ENCODE results near the gene MYO18A. TPM values are rescaled to one million over a fixed set of nuclear protein-coding genes. Genes with fewer than 3 reads are reported as not detected.

Gene MYO18A
- total and polyA plus RNA-seq, 2 donors from 2014 or later = 25.6 to 60.7 TPM

GRCh38 chr17:29168079-29168758 is 12.0 kb downstream of the MYO18A start:
- peak in 1 of 5 donors; percentile 46 for DNase-seq
- intact Hi-C loops (cut with DNase I) = no loop called here
- FAIRE-seq = no peak
- peaks cover 0 to 10% (median 3%) of the 10 kb centered on the region in 3 donors for H3K36me3 ChIP-seq (ENCODE audit: control insufficient read depth in 2 of 3, insufficient read depth in 3 of 3, low read length in 3 of 3)
- H3K27me3 ChIP-seq (ENCODE audit: control insufficient read depth, insufficient read depth, low read length) = no peaks in the 10 kb centered on the region
- H3K4me1 ChIP-seq (ENCODE audit: control insufficient read depth in 2 of 3, insufficient read depth in 2 of 3, low read depth in 1 of 3, low read length in 3 of 3) = peaks cover 0 to 14% (median 10%) of the 10 kb centered on the region in 3 donors
- H3K27ac ChIP-seq (ENCODE audit: low read depth in 2 of 2, low read length in 2 of 2) = no peak overlapping the region
- H3K9ac ChIP-seq (ENCODE audit: low read length in 3 of 3) = peak overlapping the region in 1 of 3 donors; percentile 53
- H3K9me3 ChIP-seq (ENCODE audit: control insufficient read depth in 2 of 3, insufficient read depth in 1 of 3, low read length in 3 of 3) = no peaks in the 10 kb centered on the region
- no peak for TF ChIP-seq CTCF (IDR thresholded peaks at IDR 0.05; ENCODE audit: borderline replicate concordance, extremely low read depth, insufficient read depth)
- H3K4me3 ChIP-seq (ENCODE audit: low read length in 3 of 3) = no peak overlapping the region

- no peak overlapping the region for H3K27ac ChIP-seq (ENCODE audit: low read depth in 2 of 2, low read length in 2 of 2)
- peaks cover 0 to 10% (median 3%) of the 10 kb centered on the region in 3 donors for H3K36me3 ChIP-seq (ENCODE audit: control insufficient read depth in 2 of 3, insufficient read depth in 3 of 3, low read length in 3 of 3)
- no peak overlapping the region for H3K9ac ChIP-seq (ENCODE audit: low read length in 3 of 3)
- no peaks in the 10 kb centered on the region for H3K27me3 ChIP-seq (ENCODE audit: control insufficient read depth, insufficient read depth, low read length)
- no peak for FAIRE-seq
- no peak for TF ChIP-seq CTCF (IDR thresholded peaks at IDR 0.05; ENCODE audit: borderline replicate concordance, extremely low read depth, insufficient read depth)
- H3K4me1 ChIP-seq (ENCODE audit: control insufficient read depth in 2 of 3, insufficient read depth in 2 of 3, low read depth in 1 of 3, low read length in 3 of 3) = peaks cover 0 to 20% (median 14%) of the 10 kb centered on the region in 3 donors
- H3K9me3 ChIP-seq (ENCODE audit: control insufficient read depth in 2 of 3, insufficient read depth in 1 of 3, low read length in 3 of 3) = no peaks in the 10 kb centered on the region
- intact Hi-C loops (cut with DNase I) = no loop called here
- no peak for DNase-seq
- H3K4me3 ChIP-seq (ENCODE audit: low read length in 3 of 3) = no peak overlapping the region
Observed at GRCh38 chr17:29167393-29168078, 12.7 kb downstream of the MYO18A start.

GRCh38 chr17:29166507-29166887 is 13.7 kb downstream of the MYO18A start:
- FAIRE-seq (no peak), DNase-seq (no peak)
- intact Hi-C loops (cut with DNase I) = no loop called here
- no peaks in the 10 kb centered on the region for H3K27me3 ChIP-seq (ENCODE audit: control insufficient read depth, insufficient read depth, low read length)
- H3K4me3 ChIP-seq (ENCODE audit: low read length in 3 of 3) = no peak overlapping the region
- no peaks in the 10 kb centered on the region for H3K9me3 ChIP-seq (ENCODE audit: control insufficient read depth in 2 of 3, insufficient read depth in 1 of 3, low read length in 3 of 3)
- peaks cover 0 to 27% (median 24%) of the 10 kb centered on the region in 3 donors for H3K4me1 ChIP-seq (ENCODE audit: control insufficient read depth in 2 of 3, insufficient read depth in 2 of 3, low read depth in 1 of 3, low read length in 3 of 3)
- no peak overlapping the region for H3K27ac ChIP-seq (ENCODE audit: low read depth in 2 of 2, low read length in 2 of 2)
- peaks cover 0 to 10% (median 3%) of the 10 kb centered on the region in 3 donors for H3K36me3 ChIP-seq (ENCODE audit: control insufficient read depth in 2 of 3, insufficient read depth in 3 of 3, low read length in 3 of 3)
- TF ChIP-seq CTCF (IDR thresholded peaks at IDR 0.05; ENCODE audit: borderline replicate concordance, extremely low read depth, insufficient read depth) = no peak
- H3K9ac ChIP-seq (ENCODE audit: low read length in 3 of 3) = no peak overlapping the region

Data from kidney (tissue), 14 donors.